Daoy (cell line): ENCODE measurements around the gene PCLO. TPM values are rescaled to one million over a fixed set of nuclear protein-coding genes. Genes with fewer than 3 reads are reported as not detected.
"Not testable (repeated sequence)": the region's sequence is repeated elsewhere in the genome, so short reads cannot be mapped to it uniquely, and the experiment has no call there.

Source experiments
- DNase-seq: peaks from one replicate; pipeline ENCODE4 v3.0.0-alpha.2; 2015; ENCODE audit warnings: low read depth
- total RNA-seq: library from RNA; depleted of rRNA; stranded (reverse); fragments of >200 nt; shearing (Covaris generic); gene quantifications from 2 replicates; pipeline ENCODE4 v1.2.3, GENCODE V29; 2014

PCLO gene
- total RNA-seq, 1 experiment from 2014 or later = 5.1 TPM

- DNase-seq = no peak
These were observed 20.3 kb downstream of the PCLO start for GRCh38 chr7:83142365-83142764.

- no peak for DNase-seq
These were observed 20.8 kb downstream of the PCLO start for GRCh38 chr7:83141927-83142326.

GRCh38 chr7:83130623-83131545 lies 31.8 kb downstream of the PCLO start:
- DNase-seq = no peak

GRCh38 chr7:83130191-83130590 lies 32.5 kb downstream of the PCLO start:
- no peak for DNase-seq

GRCh38 chr7:83119494-83119893 lies 43.2 kb downstream of the PCLO start:
- no peak for DNase-seq

GRCh38 chr7:83119026-83119382 lies 43.7 kb downstream of the PCLO start:
- no peak for DNase-seq

- DNase-seq = no peak
These were observed 44.2 kb downstream of the PCLO start for GRCh38 chr7:83118347-83119025.

GRCh38 chr7:83117466-83117865 lies 45.2 kb downstream of the PCLO start:
- no peak for DNase-seq

- peak; percentile 2 for DNase-seq
These were observed 51.3 kb downstream of the PCLO start for GRCh38 chr7:83111391-83111790.

GRCh38 chr7:83109352-83109751 lies 53.3 kb downstream of the PCLO start:
- DNase-seq = no peak

- DNase-seq = no peak
These were observed 56.7 kb downstream of the PCLO start for GRCh38 chr7:83105948-83106347.

GRCh38 chr7:83105063-83105462 lies 57.6 kb downstream of the PCLO start:
- DNase-seq = no peak

- DNase-seq = no peak
These were observed 61.2 kb downstream of the PCLO start for GRCh38 chr7:83101530-83101929.

- DNase-seq = no peak
These were observed 66.6 kb downstream of the PCLO start for GRCh38 chr7:83096065-83096580.

GRCh38 chr7:83085299-83085698 lies 77.4 kb downstream of the PCLO start:
- no peak for DNase-seq

- DNase-seq = not testable (repeated sequence)
These were observed 82.8 kb downstream of the PCLO start for GRCh38 chr7:83079879-83080278.

- DNase-seq = no peak
These were observed 85.4 kb downstream of the PCLO start for GRCh38 chr7:83077328-83077727.

- DNase-seq = no peak
These were observed 89.8 kb downstream of the PCLO start for GRCh38 chr7:83072576-83073517.

GRCh38 chr7:83065714-83066113 lies 97.0 kb downstream of the PCLO start:
- DNase-seq = no peak

- DNase-seq = no peak
These were observed 102.5 kb downstream of the PCLO start for GRCh38 chr7:83060218-83060617.

- DNase-seq = no peak
These were observed 104.0 kb downstream of the PCLO start for GRCh38 chr7:83058667-83059066.

GRCh38 chr7:83055197-83055596 lies 107.5 kb downstream of the PCLO start:
- DNase-seq = no peak
